GM21367 (cell line): Measurements from ENCODE around the gene DNM3.

Source experiments
- ATAC-seq: cut with Tn5 transposase; IDR thresholded peaks from one replicate; pipeline ENCODE4 v1.9.1; 2021; ENCODE audit not compliant: unreplicated experiment

DNM3 gene

GRCh38 chr1:172219966-172220365 lies 378.7 kb downstream of the DNM3 start:
- ATAC-seq: no peak

- ATAC-seq: no peak
Measured at GRCh38 chr1:172220376-172220775, 379.1 kb downstream of the DNM3 start.

- no peak for ATAC-seq
Measured at GRCh38 chr1:172221436-172221835, 380.1 kb downstream of the DNM3 start.

GRCh38 chr1:172224871-172225270 lies 383.6 kb downstream of the DNM3 start:
- ATAC-seq: no peak

- ATAC-seq: no peak
Measured at GRCh38 chr1:172229942-172230341, 388.6 kb downstream of the DNM3 start.

- no peak for ATAC-seq
Measured at GRCh38 chr1:172230526-172230925, 389.2 kb downstream of the DNM3 start.

GRCh38 chr1:172236958-172237357 lies 395.7 kb downstream of the DNM3 start:
- no peak for ATAC-seq

- no peak for ATAC-seq
Measured at GRCh38 chr1:172238158-172238557, 396.9 kb downstream of the DNM3 start.

GRCh38 chr1:172238965-172239364 lies 397.7 kb downstream of the DNM3 start:
- no peak for ATAC-seq

GRCh38 chr1:172239901-172240300 lies 398.6 kb downstream of the DNM3 start:
- no peak for ATAC-seq

- no peak for ATAC-seq
Measured at GRCh38 chr1:172241540-172241939, 400.2 kb downstream of the DNM3 start.

GRCh38 chr1:172244865-172245264 lies 403.6 kb downstream of the DNM3 start:
- ATAC-seq: no peak

GRCh38 chr1:172245788-172246187 lies 404.5 kb downstream of the DNM3 start:
- no peak for ATAC-seq

GRCh38 chr1:172246521-172247390 lies 405.5 kb downstream of the DNM3 start:
- ATAC-seq: no peak

GRCh38 chr1:172251486-172251885 lies 410.2 kb downstream of the DNM3 start:
- ATAC-seq: no peak

- ATAC-seq: no peak
Measured at GRCh38 chr1:172252321-172252720, 411.0 kb downstream of the DNM3 start.

GRCh38 chr1:172252958-172253357 lies 411.7 kb downstream of the DNM3 start:
- no peak for ATAC-seq

GRCh38 chr1:172254521-172255222 lies 413.4 kb downstream of the DNM3 start:
- ATAC-seq: no peak

GRCh38 chr1:172255223-172255560 lies 413.9 kb downstream of the DNM3 start:
- no peak for ATAC-seq

GRCh38 chr1:172265905-172266304 lies 424.6 kb downstream of the DNM3 start:
- no peak for ATAC-seq

- ATAC-seq: no peak
Measured at GRCh38 chr1:172266528-172267174, 425.4 kb downstream of the DNM3 start.

- ATAC-seq: no peak
Measured at GRCh38 chr1:172268237-172268636, 426.9 kb downstream of the DNM3 start.
